Mucosa of descending colon (tissue), 3 donors: ENCODE data around the gene PDGFA. TPM values are rescaled to one million over a fixed set of nuclear protein-coding genes. Genes with fewer than 3 reads are reported as not detected.

Source experiments
- ATAC-seq: fragments of 200-7000 bp; cut with Tn5 transposase; one replicate; pipeline ENCODE4 v1.9.1; 2020; ENCODE audit warnings: mild to moderate bottlenecking, moderate library complexity
- DNase-seq, 3 donors: peaks; one replicate each; pipeline ENCODE4 v3.0.0-alpha.2; 2020
- H3K36me3 ChIP-seq: fragments of 200-600 bp; one replicate; pipeline ENCODE4 v1.8.0; 2021; ENCODE audit warnings: low read depth, mild to moderate bottlenecking
- H3K4me1 ChIP-seq: fragments of 200-600 bp; one replicate; pipeline ENCODE4 v1.8.0; 2021; ENCODE audit warnings: low read depth, mild to moderate bottlenecking
- H3K4me3 ChIP-seq: fragments of 200-600 bp; one replicate; pipeline ENCODE4 v1.8.0; 2021; ENCODE audit warnings: mild to moderate bottlenecking
- H3K9me3 ChIP-seq: fragments of 200-600 bp; one replicate; pipeline ENCODE4 v1.8.0; 2021; ENCODE audit warnings: mild to moderate bottlenecking
- intact Hi-C, 2 donors: fragments of 100-400 bp; cut with DNase I in 1 of 2; cut with micrococcal nuclease in 1 of 2; formaldehyde crosslinking; loops; one replicate each; pipeline versions ENCODE4 v1.11.0 to v1.11.1; 2022; cut with DNase I, micrococcal nuclease
- total RNA-seq, 3 donors: library from RNA; stranded (reverse); fragmentation: NEBNext Ultra II Directional in 2 of 3; extraction: Animal tissue kit (Norgen Biotek cat#: 25700) in 2 of 3; gene quantifications; one replicate each; pipeline versions ENCODE4 v1.2.1 to v1.2.4, GENCODE V29; 2021 to 2023
- TF ChIP-seq, protein P1 (sequence below): fragments of 200-600 bp; IDR thresholded peaks from one replicate; pipeline ENCODE4 v1.8.0; 2022; ENCODE audit warnings: antibody characterized with exemption, mild to moderate bottlenecking
- donor health status: DM: no; HTN: no; CAD: no; lungs with moderate emphysema.
- donor health status: DM: no; HTN: no; CAD: no.
- donor health status: DM: no; HTN: yes; CAD: no.

The PDGFA gene
- total RNA-seq, 3 donors from 2014 or later = 52.7 to 63.0 (median 57.5) TPM

DNA sequence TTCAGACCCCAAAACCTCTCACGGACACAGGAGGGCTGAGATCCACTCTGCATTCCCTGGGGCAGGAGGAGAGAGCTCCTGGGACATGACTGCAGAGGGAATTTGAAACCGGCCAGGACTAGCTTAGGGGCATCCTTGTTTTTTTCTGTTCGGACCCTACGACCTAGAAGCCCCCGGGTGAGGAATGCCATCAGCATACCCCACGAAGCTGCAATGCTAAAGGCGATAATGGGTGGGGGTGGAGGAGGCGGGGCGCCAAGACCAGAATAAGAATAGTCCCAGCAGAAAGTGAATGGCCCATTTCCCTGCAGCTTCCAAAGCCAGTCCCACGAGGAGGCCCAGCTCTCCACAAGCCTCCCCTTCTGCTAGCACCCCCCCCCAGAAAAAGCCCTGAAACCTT, 4.0 kb downstream of the PDGFA start:
- intact Hi-C loops = no loop called here
- H3K9me3 ChIP-seq = no peaks in the 10 kb centered on the region
- TF ChIP-seq, protein P1, sequence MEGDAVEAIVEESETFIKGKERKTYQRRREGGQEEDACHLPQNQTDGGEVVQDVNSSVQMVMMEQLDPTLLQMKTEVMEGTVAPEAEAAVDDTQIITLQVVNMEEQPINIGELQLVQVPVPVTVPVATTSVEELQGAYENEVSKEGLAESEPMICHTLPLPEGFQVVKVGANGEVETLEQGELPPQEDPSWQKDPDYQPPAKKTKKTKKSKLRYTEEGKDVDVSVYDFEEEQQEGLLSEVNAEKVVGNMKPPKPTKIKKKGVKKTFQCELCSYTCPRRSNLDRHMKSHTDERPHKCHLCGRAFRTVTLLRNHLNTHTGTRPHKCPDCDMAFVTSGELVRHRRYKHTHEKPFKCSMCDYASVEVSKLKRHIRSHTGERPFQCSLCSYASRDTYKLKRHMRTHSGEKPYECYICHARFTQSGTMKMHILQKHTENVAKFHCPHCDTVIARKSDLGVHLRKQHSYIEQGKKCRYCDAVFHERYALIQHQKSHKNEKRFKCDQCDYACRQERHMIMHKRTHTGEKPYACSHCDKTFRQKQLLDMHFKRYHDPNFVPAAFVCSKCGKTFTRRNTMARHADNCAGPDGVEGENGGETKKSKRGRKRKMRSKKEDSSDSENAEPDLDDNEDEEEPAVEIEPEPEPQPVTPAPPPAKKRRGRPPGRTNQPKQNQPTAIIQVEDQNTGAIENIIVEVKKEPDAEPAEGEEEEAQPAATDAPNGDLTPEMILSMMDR = no peak
- ATAC-seq = no peak
- DNase-seq = no peak
- no peaks in the 10 kb centered on the region for H3K36me3 ChIP-seq
- H3K4me1 ChIP-seq = peaks cover 37% of the 10 kb centered on the region
- no peak overlapping the region for H3K4me3 ChIP-seq

DNA sequence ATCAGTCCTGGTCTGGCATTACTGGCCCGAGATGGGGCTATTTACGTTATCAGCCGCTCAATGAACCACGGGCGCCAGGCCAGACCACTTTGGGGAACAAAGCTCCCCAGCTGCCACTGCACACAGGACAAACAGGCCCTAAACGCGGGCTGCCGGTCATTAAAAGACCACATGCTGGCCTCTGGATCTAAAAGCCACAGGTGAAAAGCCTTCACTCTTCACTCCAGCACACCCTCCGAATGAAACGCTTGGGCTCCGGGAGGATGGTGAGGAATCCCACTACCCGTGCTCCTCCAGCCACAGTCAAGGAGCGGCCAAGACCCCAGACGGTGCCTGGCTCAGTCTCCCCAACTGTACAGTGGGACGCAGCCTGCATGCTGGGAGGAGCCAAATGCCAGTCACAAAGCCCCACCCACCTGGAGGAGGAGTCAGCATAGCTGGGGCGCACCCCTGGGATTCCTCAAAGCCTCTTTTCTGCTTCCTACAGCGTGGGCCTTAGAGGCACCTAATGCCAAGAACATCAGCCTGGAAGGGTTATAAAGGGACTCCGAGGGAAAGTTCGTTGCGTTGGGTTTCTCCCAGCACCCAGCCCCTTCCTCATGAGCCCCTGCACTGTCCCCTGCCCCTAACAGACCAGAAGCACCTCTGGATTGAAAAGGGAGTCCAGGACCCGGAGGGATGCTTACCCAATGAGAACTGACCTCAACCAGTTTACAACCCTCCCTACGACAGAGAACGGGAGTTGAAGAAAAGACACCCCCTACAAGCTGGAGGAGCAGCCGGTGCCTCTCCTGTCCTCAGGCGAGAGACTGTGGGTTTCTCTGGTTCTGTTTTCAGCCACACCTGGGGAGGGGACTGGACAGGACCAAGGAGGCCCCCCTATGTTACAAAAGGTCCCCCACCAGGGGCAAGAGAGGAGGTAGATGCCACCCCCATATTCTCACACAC, 4.7 kb downstream of the PDGFA start:
- ATAC-seq (no peak), DNase-seq (peak in 2 of 3 donors; percentile 84 to 91)
- no peaks in the 10 kb centered on the region for H3K9me3 ChIP-seq
- no peaks in the 10 kb centered on the region for H3K36me3 ChIP-seq
- intact Hi-C loops = no loop called here
- H3K4me1 ChIP-seq = peaks cover 31% of the 10 kb centered on the region
- TF ChIP-seq, protein P1 = no peak
- no peak overlapping the region for H3K4me3 ChIP-seq

DNA sequence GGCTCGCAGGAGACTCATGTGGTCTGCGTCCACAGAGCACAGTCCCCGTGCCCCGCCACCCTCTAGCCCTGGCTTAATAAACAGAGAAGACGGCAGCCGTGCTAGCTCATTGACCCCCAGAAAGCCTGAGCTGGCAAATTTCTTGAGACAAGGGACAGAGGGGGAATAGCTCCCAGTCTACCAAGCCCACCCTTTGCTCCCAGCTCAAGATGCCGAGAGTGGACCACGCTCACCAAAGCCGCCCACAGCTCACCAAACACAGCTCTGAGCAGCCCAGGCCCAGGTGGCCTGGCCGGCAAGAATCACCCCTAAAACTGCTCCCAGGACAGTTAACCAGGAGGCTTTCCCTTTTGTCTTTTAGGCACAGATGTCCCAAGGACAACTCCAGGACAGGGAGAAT, 5.4 kb downstream of the PDGFA start:
- Histone ChIP-seq H3K4me3 (no peak overlapping the region), H3K36me3 (no peaks in the 10 kb centered on the region), H3K4me1 (peaks cover 31% of the 10 kb centered on the region), H3K9me3 (no peaks in the 10 kb centered on the region)
- DNase-seq = no peak
- intact Hi-C loops = no loop called here
- no peak for ATAC-seq
- TF ChIP-seq, protein P1 = no peak

DNA sequence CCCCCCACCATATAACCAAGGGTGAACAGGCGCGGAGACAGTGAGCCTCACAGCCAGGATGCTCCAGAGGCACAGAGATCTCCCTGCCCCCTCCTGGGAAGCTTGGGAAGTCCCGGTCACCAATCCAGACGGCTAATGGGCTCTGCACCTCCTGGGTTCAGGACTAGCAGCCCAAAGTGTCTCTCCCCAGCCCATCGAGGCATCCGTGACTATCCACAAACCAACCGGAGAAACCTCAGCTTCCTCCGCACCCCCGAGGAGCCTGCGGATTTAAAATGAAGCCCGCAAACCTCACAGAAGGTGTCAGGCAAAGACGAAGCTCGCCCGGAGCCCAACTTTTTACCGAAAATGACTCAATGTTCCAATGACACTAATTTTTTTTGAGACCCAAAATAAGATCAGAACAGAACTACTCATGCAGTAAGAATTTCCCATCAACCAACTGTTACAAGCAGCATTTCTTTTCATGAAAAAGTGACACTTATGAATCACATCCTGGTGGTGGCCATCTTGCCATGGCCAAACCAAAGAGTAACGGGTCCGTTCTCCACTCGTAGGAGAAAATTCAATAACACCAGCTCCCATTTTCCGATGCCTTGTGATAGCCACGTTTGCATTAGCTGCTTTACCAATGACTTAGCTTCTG, 6.0 kb downstream of the PDGFA start:
- TF ChIP-seq, protein P1 = no peak
- Histone ChIP-seq H3K4me1 (peaks cover 31% of the 10 kb centered on the region), H3K9me3 (no peaks in the 10 kb centered on the region), H3K36me3 (no peaks in the 10 kb centered on the region), H3K4me3 (no peak overlapping the region)
- intact Hi-C loops = no loop called here
- no peak for ATAC-seq
- peak in 1 of 3 donors; percentile 40 for DNase-seq

DNA sequence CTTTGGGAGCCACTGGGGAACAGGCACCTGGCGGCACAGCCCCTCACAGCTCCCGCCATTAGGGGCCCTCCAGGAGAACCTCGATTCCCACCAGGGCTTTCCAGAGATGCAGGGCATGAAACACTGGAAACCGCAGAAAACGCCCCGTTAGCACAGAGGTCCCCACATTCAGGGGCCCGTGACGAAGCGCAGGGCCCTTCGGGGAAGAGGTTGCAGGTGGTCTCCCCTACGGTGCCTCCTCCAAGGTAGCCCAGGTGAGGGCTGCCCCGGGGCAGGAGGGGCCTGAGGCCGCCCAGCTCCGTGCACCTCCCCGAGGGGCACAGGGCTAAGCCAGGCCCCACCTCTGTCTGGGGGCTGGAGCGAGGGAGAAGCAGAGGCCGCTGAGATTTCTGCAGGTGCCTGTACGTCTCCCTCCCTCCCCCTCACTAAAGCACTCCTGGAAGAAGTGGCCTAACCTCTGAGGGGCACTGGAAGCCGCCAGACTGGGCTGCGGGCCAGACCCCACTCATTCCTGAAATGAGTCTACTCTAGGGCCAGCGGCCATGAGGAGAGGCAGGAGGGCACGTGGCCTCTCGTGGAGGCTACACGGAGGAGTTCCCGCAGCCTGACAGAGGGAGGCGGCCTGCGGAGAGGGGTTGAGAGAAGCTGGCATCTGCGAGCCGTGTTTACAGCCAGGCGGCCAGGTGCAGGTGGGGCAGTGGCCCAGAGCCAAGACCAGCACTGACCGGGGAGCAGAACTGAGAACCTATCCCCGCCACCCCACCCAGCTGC, 6.9 kb downstream of the PDGFA start:
- H3K4me3 ChIP-seq = no peak overlapping the region
- no peaks in the 10 kb centered on the region for H3K9me3 ChIP-seq
- H3K36me3 ChIP-seq = no peaks in the 10 kb centered on the region
- peaks cover 31% of the 10 kb centered on the region for H3K4me1 ChIP-seq
- TF ChIP-seq, protein P1 = no peak
- peak; percentile 82 to 89 (median 88) for DNase-seq
- ATAC-seq = peak; percentile 73
- intact Hi-C loops = no loop called here
